Stimulated activated CD8-positive, alpha-beta memory T cell treated with anti-CD3 and anti-CD28 coated beads, Interleukin-7, amount 100 ng/mL, for 4 hours (primary cell): ENCODE results near the gene TOMM40.
"Not testable (repeated sequence)": the region's sequence is repeated elsewhere in the genome, so short reads cannot be mapped to it uniquely, and the experiment has no call there.

Experiments used
- DNase-seq, 2 donors: peaks; one replicate each; pipeline ENCODE4 v3.0.0-alpha.2; 2020; ENCODE audit warnings: low read depth in 2 of 2

The TOMM40 gene

GRCh38 chr19:44871809-44872208, 19.2 kb upstream of the TOMM40 start:
- no peak for DNase-seq

- no peak for DNase-seq
These were observed 18.4 kb upstream of the TOMM40 start for GRCh38 chr19:44872661-44873060.

- no peak for DNase-seq
These were observed 16.7 kb upstream of the TOMM40 start for GRCh38 chr19:44874317-44874716.

GRCh38 chr19:44875666-44876451, 15.2 kb upstream of the TOMM40 start:
- DNase-seq: no peak

- no peak for DNase-seq
These were observed 14.0 kb upstream of the TOMM40 start for GRCh38 chr19:44876930-44877535.

- no peak for DNase-seq
These were observed 12.8 kb upstream of the TOMM40 start for GRCh38 chr19:44878120-44878865.

GRCh38 chr19:44879309-44880065, 11.6 kb upstream of the TOMM40 start:
- no peak for DNase-seq

GRCh38 chr19:44882063-44882462, 9.0 kb upstream of the TOMM40 start:
- DNase-seq: no peak

GRCh38 chr19:44882619-44883397, 8.2 kb upstream of the TOMM40 start:
- DNase-seq: not testable (repeated sequence)

GRCh38 chr19:44883922-44884321, 7.1 kb upstream of the TOMM40 start:
- DNase-seq: no peak

GRCh38 chr19:44884566-44884965, 6.5 kb upstream of the TOMM40 start:
- DNase-seq: no peak

GRCh38 chr19:44886141-44886540, 4.9 kb upstream of the TOMM40 start:
- no peak for DNase-seq

GRCh38 chr19:44887648-44888047, 3.4 kb upstream of the TOMM40 start:
- no peak for DNase-seq

GRCh38 chr19:44888335-44888734, 2.7 kb upstream of the TOMM40 start:
- DNase-seq: not testable (repeated sequence)

- no peak for DNase-seq
These were observed 1.2 kb upstream of the TOMM40 start for GRCh38 chr19:44889830-44890365.

- DNase-seq: peak in 1 of 2 donors; percentile 100
These were observed 563 bp upstream of the TOMM40 start for GRCh38 chr19:44890366-44891015.

GRCh38 chr19:44892932-44893331, 1.9 kb downstream of the TOMM40 start:
- DNase-seq: no peak

- DNase-seq: no peak
These were observed 2.4 kb downstream of the TOMM40 start for GRCh38 chr19:44893332-44894051.

GRCh38 chr19:44894052-44894400, 3.0 kb downstream of the TOMM40 start:
- DNase-seq: no peak

- no peak for DNase-seq
These were observed 3.9 kb downstream of the TOMM40 start for GRCh38 chr19:44894946-44895345.
